GM12892 (cell line): Measurements from ENCODE around the gene UVSSA.
"Not testable (repeated sequence)": the region's sequence is repeated elsewhere in the genome, so short reads cannot be mapped to it uniquely, and the experiment has no call there.

ENCODE experiments used
- POLR2A ChIP-seq: IDR thresholded peaks from 2 replicates; pipeline ENCODE4 v1.6.1; 2011; ENCODE audit warnings: low read depth, low read length, control low read depth
- TAF1 ChIP-seq: IDR thresholded peaks from 2 replicates; pipeline ENCODE4 v1.6.1; 2011; ENCODE audit warnings: low read depth, mild to moderate bottlenecking, control low read depth, low read length, borderline replicate concordance

DNA sequence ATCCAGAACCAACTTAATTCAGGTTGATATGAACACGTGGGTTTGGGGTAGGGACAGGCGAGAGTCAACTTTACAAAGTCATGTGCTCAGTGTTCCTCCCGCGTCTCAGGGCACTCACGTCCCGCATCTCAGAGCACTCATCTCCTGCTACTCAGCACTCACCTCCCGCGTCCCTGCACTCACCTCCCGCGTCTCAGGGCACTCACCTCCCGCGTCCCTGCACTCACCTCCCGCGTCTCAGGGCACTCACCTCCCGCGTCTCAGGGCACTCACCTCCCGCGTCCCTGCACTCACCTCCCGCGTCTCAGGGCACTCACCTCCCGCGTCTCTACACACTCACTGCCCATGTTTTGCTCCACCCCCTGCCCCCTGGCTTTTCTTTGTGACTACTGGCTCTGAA lies 25.6 kb downstream of the UVSSA start:
- not testable (repeated sequence) for TF ChIP-seq TAF1, POLR2A
